Astrocyte (in vitro differentiated cells and primary cell): Measurements from ENCODE around the gene ZDHHC14. TPM values are rescaled to one million over a fixed set of nuclear protein-coding genes. Genes with fewer than 3 reads are reported as not detected.

Experiments
- DNase-seq: peaks from one replicate; pipeline ENCODE4 v3.0.0-alpha.2; 2010; ENCODE audit warnings: low read depth
- FAIRE-seq: peaks from 2 replicates; lab custom pipeline; 2011; peaks lifted over from hg19 to GRCh38; lab: Jason Lieb, UNC
- H2AFZ ChIP-seq: 2 replicates; pipeline ENCODE4 v1.6.0; 2012; ENCODE audit warnings: low read depth, low read length, inconsistent platforms
- H3K27ac ChIP-seq: 2 replicates; pipeline ENCODE4 v1.5.1; 2011; ENCODE audit warnings: low read depth, low read length, inconsistent platforms
- H3K27me3 ChIP-seq: 2 replicates; pipeline ENCODE4 v1.6.0; 2011; ENCODE audit warnings: low read length, inconsistent platforms; ENCODE audit not compliant: insufficient read depth
- H3K36me3 ChIP-seq: 2 replicates; pipeline ENCODE4 v1.5.1; 2011; ENCODE audit warnings: low read length, inconsistent platforms; ENCODE audit not compliant: insufficient read depth
- H3K4me1 ChIP-seq: 2 replicates; pipeline ENCODE4 v1.5.1; 2011; ENCODE audit warnings: low read length, inconsistent platforms; ENCODE audit not compliant: insufficient read depth
- H3K4me2 ChIP-seq: 2 replicates; pipeline ENCODE4 v1.6.0; 2012; ENCODE audit warnings: low read length, inconsistent platforms
- H3K4me3 ChIP-seq: 2 replicates; pipeline ENCODE4 v1.5.1; 2011; ENCODE audit warnings: low read depth, mild to moderate bottlenecking, low read length, inconsistent platforms; ENCODE audit not compliant: insufficient read depth
- H3K79me2 ChIP-seq: 2 replicates; pipeline ENCODE4 v1.6.0; 2012; ENCODE audit warnings: mild to moderate bottlenecking, low read length, inconsistent platforms; ENCODE audit not compliant: insufficient read depth
- H3K9ac ChIP-seq: 2 replicates; pipeline ENCODE4 v1.6.0; 2012; ENCODE audit warnings: mild to moderate bottlenecking, low read length, inconsistent platforms
- H3K9me3 ChIP-seq: 2 replicates; pipeline ENCODE4 v1.5.1; 2012; ENCODE audit warnings: low read depth, mild to moderate bottlenecking, low read length, inconsistent platforms; ENCODE audit not compliant: insufficient read depth
- H4K20me1 ChIP-seq: 2 replicates; pipeline ENCODE4 v1.6.0; 2012; ENCODE audit warnings: low read length, inconsistent platforms; ENCODE audit not compliant: insufficient read depth
- H3K27ac Mint-ChIP-seq: one replicate; pipeline ENCODE4 v1.8.0; 2021; ENCODE audit warnings: mild to moderate bottlenecking, mixed read lengths; ENCODE audit not compliant: unreplicated experiment
- H3K27me3 Mint-ChIP-seq: one replicate; pipeline ENCODE4 v1.8.0; 2021; ENCODE audit warnings: low read depth, mixed read lengths; ENCODE audit not compliant: unreplicated experiment
- H3K36me3 Mint-ChIP-seq: one replicate; pipeline ENCODE4 v1.8.0; 2021; ENCODE audit warnings: low read depth, mixed read lengths; ENCODE audit not compliant: unreplicated experiment
- H3K4me1 Mint-ChIP-seq: one replicate; pipeline ENCODE4 v1.8.0; 2021; ENCODE audit warnings: low read depth, mixed read lengths; ENCODE audit not compliant: unreplicated experiment
- H3K4me3 Mint-ChIP-seq: one replicate; pipeline ENCODE4 v1.8.0; 2021; ENCODE audit warnings: mild to moderate bottlenecking, moderate library complexity, mixed read lengths; ENCODE audit not compliant: unreplicated experiment
- H3K9me3 Mint-ChIP-seq: one replicate; pipeline ENCODE4 v1.8.0; 2021; ENCODE audit warnings: mild to moderate bottlenecking, mixed read lengths; ENCODE audit not compliant: unreplicated experiment
- EZH2 ChIP-seq: IDR thresholded peaks from 2 replicates; pipeline ENCODE4 v1.6.1; 2012; ENCODE audit warnings: mild to moderate bottlenecking, low read length, inconsistent platforms; ENCODE audit not compliant: insufficient read depth
- total RNA-seq: library from RNA; stranded (reverse); gene quantifications from 2 replicates; pipeline ENCODE4 v1.2.1, GENCODE V29; 2021
- TF ChIP-seq, protein P1 (sequence below): IDR thresholded peaks from 2 replicates; pipeline ENCODE4 v1.5.1; 2011; ENCODE audit warnings: low read depth, mild to moderate bottlenecking, inconsistent platforms, low read length, moderate library complexity; ENCODE audit not compliant: insufficient read depth

Gene ZDHHC14
- total RNA-seq, 1 donor from 2014 or later, result 7.2 TPM

DNA sequence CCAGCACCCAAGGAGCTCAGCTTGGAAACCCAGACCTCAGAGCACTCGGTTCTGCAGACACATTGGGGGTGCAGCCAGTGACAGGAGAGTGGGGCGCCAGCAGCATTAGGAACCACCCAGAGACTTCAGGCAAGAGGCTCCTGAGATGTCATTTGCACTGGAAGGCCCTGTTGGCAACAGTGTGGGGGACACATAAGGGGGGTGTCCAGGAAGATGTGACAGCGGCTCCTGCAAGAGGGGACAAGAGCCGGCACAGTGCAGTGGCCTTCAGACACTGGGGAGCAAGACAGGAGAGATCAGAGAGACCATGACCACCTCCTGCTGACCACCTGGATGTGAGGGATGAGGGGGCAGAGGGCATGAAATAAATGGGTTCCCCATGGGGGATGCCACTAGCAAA lies 235.0 kb downstream of the ZDHHC14 start:
- no peak overlapping the region for H3K4me2 ChIP-seq

DNA sequence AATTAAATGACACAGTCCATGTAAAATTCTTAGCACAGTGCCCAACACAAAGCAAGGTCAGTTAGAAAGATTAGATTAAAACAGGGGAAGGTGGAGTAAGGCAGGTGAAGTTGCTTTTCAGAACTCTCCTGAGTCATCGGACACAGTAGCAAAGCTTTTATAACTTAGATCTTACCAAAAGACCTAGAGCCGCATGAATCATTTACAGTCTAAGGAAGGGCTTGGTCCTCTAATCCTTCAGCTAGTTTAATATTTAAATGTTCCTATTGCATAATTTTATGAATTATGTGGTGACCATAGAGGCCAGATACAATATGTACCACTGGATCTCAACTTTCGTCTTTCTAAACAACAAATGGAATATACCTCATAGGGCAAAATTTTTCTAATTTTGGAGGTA lies 240.0 kb downstream of the ZDHHC14 start:
- Histone ChIP-seq H3K4me2 (no peak overlapping the region), H3K4me1 (no peaks in the 10 kb centered on the region), H3K27ac (no peak overlapping the region), H3K9me3 (no peaks in the 10 kb centered on the region), H2AFZ (no peak overlapping the region), H3K27me3 (no peaks in the 10 kb centered on the region), H3K9ac (no peak overlapping the region), H3K4me3 (no peak overlapping the region), H3K79me2 (no peaks in the 10 kb centered on the region), H3K36me3 (no peaks in the 10 kb centered on the region), H4K20me1 (no peaks in the 10 kb centered on the region)
- H3K4me3 Mint-ChIP-seq, result no peak overlapping the region
- FAIRE-seq, result no peak
- peaks cover 6% of the 10 kb centered on the region for H3K4me1 Mint-ChIP-seq
- no peak for DNase-seq
- peaks cover 4% of the 10 kb centered on the region for H3K9me3 Mint-ChIP-seq
- H3K27me3 Mint-ChIP-seq, result peaks cover 11% of the 10 kb centered on the region
- peaks cover 4% of the 10 kb centered on the region for H3K36me3 Mint-ChIP-seq
- no peak for TF ChIP-seq EZH2
- TF ChIP-seq, protein P1, sequence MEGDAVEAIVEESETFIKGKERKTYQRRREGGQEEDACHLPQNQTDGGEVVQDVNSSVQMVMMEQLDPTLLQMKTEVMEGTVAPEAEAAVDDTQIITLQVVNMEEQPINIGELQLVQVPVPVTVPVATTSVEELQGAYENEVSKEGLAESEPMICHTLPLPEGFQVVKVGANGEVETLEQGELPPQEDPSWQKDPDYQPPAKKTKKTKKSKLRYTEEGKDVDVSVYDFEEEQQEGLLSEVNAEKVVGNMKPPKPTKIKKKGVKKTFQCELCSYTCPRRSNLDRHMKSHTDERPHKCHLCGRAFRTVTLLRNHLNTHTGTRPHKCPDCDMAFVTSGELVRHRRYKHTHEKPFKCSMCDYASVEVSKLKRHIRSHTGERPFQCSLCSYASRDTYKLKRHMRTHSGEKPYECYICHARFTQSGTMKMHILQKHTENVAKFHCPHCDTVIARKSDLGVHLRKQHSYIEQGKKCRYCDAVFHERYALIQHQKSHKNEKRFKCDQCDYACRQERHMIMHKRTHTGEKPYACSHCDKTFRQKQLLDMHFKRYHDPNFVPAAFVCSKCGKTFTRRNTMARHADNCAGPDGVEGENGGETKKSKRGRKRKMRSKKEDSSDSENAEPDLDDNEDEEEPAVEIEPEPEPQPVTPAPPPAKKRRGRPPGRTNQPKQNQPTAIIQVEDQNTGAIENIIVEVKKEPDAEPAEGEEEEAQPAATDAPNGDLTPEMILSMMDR, result no peak
- no peak overlapping the region for H3K27ac Mint-ChIP-seq

More for the DNA sequence above, 235.0 kb downstream of the ZDHHC14 start:
- Mint-ChIP-seq H3K9me3 (no peaks in the 10 kb centered on the region), H3K27ac (no peak overlapping the region), H3K27me3 (no peaks in the 10 kb centered on the region), H3K4me1 (peaks cover 13% of the 10 kb centered on the region), H3K36me3 (peaks cover 2% of the 10 kb centered on the region), H3K4me3 (no peak overlapping the region)
- Histone ChIP-seq H3K9me3 (no peaks in the 10 kb centered on the region), H3K9ac (no peak overlapping the region), H4K20me1 (no peaks in the 10 kb centered on the region), H3K27ac (no peak overlapping the region), H3K4me1 (peaks cover 17% of the 10 kb centered on the region), H3K79me2 (no peaks in the 10 kb centered on the region), H3K36me3 (no peaks in the 10 kb centered on the region), H2AFZ (no peak overlapping the region), H3K4me3 (no peak overlapping the region), H3K27me3 (no peaks in the 10 kb centered on the region)
- DNase-seq (no peak), FAIRE-seq (no peak)
- TF ChIP-seq EZH2, result no peak
- TF ChIP-seq, protein P1, result no peak

DNA sequence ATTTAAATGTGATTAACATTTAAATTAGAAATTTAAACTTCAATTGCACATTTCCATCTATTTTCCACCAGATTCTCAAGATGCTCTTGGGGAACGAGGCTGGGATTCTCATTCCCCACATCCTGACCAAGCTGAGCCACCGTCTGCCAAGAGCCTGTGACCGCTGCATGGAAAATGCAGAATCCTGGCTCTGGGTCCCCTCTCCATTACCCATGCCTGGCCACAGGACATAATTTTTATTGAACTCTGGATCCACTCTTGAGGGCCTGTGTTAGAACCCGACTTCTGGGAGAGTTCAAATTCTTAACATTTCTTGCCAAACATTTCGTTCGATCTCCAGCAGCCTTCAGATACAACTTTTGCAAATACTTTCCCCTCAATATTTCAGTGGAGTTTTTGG lies 240.4 kb downstream of the ZDHHC14 start:
- DNase-seq, result peak; percentile 35

More for the DNA sequence above, 240.4 kb downstream of the ZDHHC14 start:
- no peaks in the 10 kb centered on the region for H4K20me1 ChIP-seq
- no peaks in the 10 kb centered on the region for H3K27me3 ChIP-seq
- TF ChIP-seq EZH2, result no peak
- TF ChIP-seq, protein P1, result no peak
- no peak overlapping the region for H3K9ac ChIP-seq
- H3K36me3 ChIP-seq, result no peaks in the 10 kb centered on the region
- Mint-ChIP-seq H3K27ac (no peak overlapping the region), H3K27me3 (peaks cover 11% of the 10 kb centered on the region), H3K4me3 (no peak overlapping the region), H3K9me3 (peaks cover 4% of the 10 kb centered on the region), H3K4me1 (peaks cover 6% of the 10 kb centered on the region), H3K36me3 (peaks cover 4% of the 10 kb centered on the region)
- H3K4me3 ChIP-seq, result no peak overlapping the region
- H3K4me2 ChIP-seq, result no peak overlapping the region
- H3K9me3 ChIP-seq, result no peaks in the 10 kb centered on the region
- H2AFZ ChIP-seq, result no peak overlapping the region
- H3K27ac ChIP-seq, result no peak overlapping the region
- H3K79me2 ChIP-seq, result no peaks in the 10 kb centered on the region
- no peaks in the 10 kb centered on the region for H3K4me1 ChIP-seq
- FAIRE-seq, result no peak
